ENCODE data around the gene TMA7B. TPM values are rescaled to one million over a fixed set of nuclear protein-coding genes. Genes with fewer than 3 reads are reported as not detected.
"Not testable (repeated sequence)": the region's sequence is repeated elsewhere in the genome, so short reads cannot be mapped to it uniquely, and the experiment has no call there.

TMA7B gene
- total RNA-seq, 1 experiment from 2014 or later: not detected

DNA sequence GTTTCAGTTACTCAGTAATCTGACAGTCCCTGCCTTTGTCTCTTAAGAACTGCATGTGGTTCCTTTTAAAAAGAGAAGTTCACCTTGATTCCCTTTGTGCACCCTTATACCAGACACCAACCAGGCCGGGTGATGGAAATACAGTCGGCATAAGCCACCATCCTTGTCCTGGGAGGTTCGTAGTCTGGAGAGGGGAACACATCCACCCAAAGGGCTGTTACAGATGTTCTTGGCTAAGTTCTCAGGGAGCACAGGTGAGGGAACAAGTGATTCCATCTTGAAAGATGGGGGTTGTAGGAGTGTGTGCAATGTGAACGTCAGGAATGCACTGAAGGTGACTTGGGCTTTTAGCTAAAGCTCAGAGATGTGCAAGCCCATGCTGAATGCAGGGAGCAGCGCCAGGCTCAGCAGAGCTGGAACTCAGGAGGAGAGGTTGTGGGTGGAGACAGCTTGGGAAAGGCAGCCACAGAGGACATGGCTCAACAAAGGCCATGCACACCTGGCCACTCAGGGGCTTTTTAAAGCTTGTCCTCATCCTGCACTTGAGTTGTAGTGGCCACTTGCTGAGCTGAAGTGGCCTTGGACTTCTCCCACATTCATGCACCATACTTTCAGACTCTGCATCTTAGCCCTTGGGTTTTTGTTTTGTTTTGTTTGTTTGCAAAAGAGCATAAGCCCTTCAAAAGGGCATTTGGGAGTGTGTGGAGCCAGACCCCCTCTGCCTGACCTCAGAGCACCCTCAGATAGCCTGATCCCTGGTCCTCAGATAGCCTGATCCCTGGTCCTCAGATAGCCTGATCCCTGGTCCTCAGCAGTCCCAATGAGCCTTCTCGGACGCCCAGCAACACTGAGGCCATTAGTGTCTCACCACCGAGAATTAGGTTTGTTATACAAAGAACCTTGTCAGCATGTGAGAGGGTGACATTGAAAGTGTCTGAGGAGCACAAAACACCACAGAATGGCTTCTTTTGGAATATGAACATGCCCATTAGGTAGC, 12.7 kb upstream of the TMA7B start:
- Mint-ChIP-seq H3K27me3 (ENCODE audit: insufficient read depth, unreplicated experiment) (no peaks in the 10 kb centered on the region), H3K27ac (ENCODE audit: low read depth, unreplicated experiment) (no peak overlapping the region), H3K9me3 (ENCODE audit: unreplicated experiment) (no peaks in the 10 kb centered on the region), H3K4me1 (ENCODE audit: insufficient read depth, unreplicated experiment) (no peaks in the 10 kb centered on the region), H3K36me3 (ENCODE audit: insufficient read depth, unreplicated experiment) (no peaks in the 10 kb centered on the region), H3K4me3 (ENCODE audit: unreplicated experiment) (no peak overlapping the region)
- POLR2A ChIA-PET: no interaction called here
- CTCF ChIA-PET: interaction anchor here (0.6 to 0.8 kb wide), 2 partner anchors 78 to 366 kb away, joined by 3 read pairs; no protein-coding TSS in a partner anchor
- DNase-seq (ENCODE audit: unreplicated experiment): no peak
- no TSS peak for BruUV-seq (replicated peaks)
- intact Hi-C loops (cut with micrococcal nuclease): no loop called here
- TF ChIP-seq, protein P1, sequence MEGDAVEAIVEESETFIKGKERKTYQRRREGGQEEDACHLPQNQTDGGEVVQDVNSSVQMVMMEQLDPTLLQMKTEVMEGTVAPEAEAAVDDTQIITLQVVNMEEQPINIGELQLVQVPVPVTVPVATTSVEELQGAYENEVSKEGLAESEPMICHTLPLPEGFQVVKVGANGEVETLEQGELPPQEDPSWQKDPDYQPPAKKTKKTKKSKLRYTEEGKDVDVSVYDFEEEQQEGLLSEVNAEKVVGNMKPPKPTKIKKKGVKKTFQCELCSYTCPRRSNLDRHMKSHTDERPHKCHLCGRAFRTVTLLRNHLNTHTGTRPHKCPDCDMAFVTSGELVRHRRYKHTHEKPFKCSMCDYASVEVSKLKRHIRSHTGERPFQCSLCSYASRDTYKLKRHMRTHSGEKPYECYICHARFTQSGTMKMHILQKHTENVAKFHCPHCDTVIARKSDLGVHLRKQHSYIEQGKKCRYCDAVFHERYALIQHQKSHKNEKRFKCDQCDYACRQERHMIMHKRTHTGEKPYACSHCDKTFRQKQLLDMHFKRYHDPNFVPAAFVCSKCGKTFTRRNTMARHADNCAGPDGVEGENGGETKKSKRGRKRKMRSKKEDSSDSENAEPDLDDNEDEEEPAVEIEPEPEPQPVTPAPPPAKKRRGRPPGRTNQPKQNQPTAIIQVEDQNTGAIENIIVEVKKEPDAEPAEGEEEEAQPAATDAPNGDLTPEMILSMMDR (IDR thresholded peaks at IDR 0.05; ENCODE audit: unreplicated experiment): no peak

DNA sequence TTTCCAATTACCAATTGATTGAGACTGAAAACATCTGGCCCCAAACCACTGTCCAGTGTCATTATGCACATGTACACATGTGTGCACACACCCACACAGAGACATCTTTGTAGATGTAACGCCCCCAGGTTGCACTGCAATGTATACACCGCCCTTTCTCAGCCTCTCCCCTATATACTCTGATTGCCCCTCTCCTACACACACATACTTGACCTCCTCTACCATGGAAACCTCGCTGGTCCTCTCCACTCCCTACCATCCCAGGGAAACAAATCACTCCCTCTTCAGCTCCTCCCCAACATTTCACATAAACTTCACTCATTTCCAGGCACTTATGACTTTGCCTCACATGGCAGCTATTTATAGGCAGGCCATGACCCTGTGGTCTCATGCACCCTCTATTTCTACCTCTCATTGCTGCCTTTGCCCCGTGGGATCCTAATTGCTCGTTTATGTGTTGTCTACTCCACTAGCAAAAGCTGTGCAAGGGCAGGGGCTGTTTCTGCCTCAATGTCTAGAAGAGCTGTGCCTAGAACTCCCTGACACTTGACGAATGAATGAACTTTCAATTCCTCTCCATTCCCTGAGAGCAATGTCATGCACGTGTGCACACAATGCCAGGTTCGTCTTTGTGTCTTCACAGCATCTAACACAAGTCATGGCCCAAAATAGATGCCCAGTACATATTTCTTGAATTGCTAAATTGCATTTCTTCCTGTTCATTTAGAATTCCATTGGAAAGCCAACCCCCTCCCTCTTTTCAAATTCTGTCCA, 10.0 kb upstream of the TMA7B start:
- Mint-ChIP-seq H3K36me3 (ENCODE audit: insufficient read depth, unreplicated experiment) (no peaks in the 10 kb centered on the region), H3K27ac (ENCODE audit: low read depth, unreplicated experiment) (no peak overlapping the region), H3K4me1 (ENCODE audit: insufficient read depth, unreplicated experiment) (no peaks in the 10 kb centered on the region), H3K27me3 (ENCODE audit: insufficient read depth, unreplicated experiment) (no peaks in the 10 kb centered on the region), H3K4me3 (ENCODE audit: unreplicated experiment) (no peak overlapping the region), H3K9me3 (ENCODE audit: unreplicated experiment) (no peaks in the 10 kb centered on the region)
- no TSS peak for BruUV-seq (replicated peaks)
- no peak for DNase-seq (ENCODE audit: unreplicated experiment)
- ChIA-PET POLR2A (no interaction called here), CTCF (interaction anchor here (1.2 kb wide), 1 partner anchor 17 kb away, joined by 3 read pairs; no protein-coding TSS in a partner anchor)
- intact Hi-C loops (cut with micrococcal nuclease): no loop called here
- TF ChIP-seq, protein P1 (IDR thresholded peaks at IDR 0.05; ENCODE audit: unreplicated experiment): no peak

DNA sequence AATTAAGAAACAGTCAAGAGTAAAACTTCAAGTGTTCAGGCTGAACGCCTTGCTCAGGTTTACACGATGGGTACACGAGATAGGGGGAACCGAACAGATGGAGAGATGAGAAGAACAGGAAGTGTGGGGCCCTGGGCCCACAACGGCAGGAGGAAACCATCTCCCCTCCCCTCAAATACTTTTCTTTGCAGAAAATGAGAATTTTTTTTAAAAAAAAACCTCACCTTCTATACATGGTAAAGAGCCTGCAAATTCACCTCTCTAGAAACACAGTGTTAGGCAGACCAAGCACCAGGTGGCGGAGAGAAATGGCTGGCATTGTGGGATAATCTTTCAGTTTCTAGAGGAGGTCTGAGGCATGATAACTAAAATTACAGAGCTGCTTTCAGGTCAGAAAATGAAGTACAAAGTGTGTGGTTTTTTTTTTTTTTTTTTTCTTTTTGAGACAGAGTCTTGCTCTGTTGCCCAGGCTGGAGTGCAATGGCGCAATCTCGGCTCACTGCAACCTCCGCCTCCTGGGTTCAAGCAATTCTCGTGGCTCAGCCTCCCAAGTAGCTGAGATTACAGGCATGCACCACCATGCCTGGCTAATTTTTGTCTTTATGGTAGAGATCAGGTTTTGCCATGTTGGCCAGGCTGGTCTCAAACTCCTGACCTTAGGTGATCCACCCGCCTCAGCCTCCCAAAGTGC, 8.4 kb upstream of the TMA7B start:
- H3K4me1 Mint-ChIP-seq (ENCODE audit: insufficient read depth, unreplicated experiment); DNase-seq (ENCODE audit: unreplicated experiment); H3K36me3 Mint-ChIP-seq (ENCODE audit: insufficient read depth, unreplicated experiment); POLR2A ChIA-PET; H3K27me3 Mint-ChIP-seq (ENCODE audit: insufficient read depth, unreplicated experiment); intact Hi-C loops (cut with micrococcal nuclease); H3K27ac Mint-ChIP-seq (ENCODE audit: low read depth, unreplicated experiment); H3K4me3 Mint-ChIP-seq (ENCODE audit: unreplicated experiment); H3K9me3 Mint-ChIP-seq (ENCODE audit: unreplicated experiment); BruUV-seq (replicated peaks): not testable (repeated sequence)
- CTCF ChIA-PET: interaction anchor here (1.1 kb wide), 1 partner anchor 73 kb away, joined by 3 read pairs; no protein-coding TSS in a partner anchor

DNA sequence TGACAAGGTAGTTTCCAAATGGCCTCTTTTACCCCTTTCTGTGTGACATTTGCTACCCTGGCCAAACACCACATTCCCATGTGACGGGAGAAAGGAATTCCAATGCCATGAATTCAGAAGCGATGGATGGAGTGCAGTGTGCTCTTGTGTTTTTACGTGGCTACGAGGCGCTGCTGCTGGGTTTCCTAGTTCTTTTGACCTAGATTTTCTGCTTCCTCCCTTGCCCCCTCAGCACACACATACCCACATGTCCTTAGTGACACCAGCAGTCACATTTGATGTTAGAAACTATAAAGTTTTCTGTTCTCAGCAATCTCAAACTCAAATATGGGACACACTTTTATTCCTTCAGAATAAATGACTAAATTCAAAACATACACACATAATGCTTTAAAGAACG, 7.8 kb upstream of the TMA7B start:
- Mint-ChIP-seq H3K36me3 (ENCODE audit: insufficient read depth, unreplicated experiment) (no peaks in the 10 kb centered on the region), H3K27me3 (ENCODE audit: insufficient read depth, unreplicated experiment) (no peaks in the 10 kb centered on the region), H3K4me1 (ENCODE audit: insufficient read depth, unreplicated experiment) (no peaks in the 10 kb centered on the region), H3K27ac (ENCODE audit: low read depth, unreplicated experiment) (no peak overlapping the region), H3K9me3 (ENCODE audit: unreplicated experiment) (no peaks in the 10 kb centered on the region), H3K4me3 (ENCODE audit: unreplicated experiment) (no peak overlapping the region)
- TF ChIP-seq, protein P1 (IDR thresholded peaks at IDR 0.05; ENCODE audit: unreplicated experiment): no peak
- BruUV-seq (replicated peaks): no TSS peak
- no peak for DNase-seq (ENCODE audit: unreplicated experiment)
- intact Hi-C loops (cut with micrococcal nuclease): no loop called here
- POLR2A ChIA-PET: no interaction called here
- CTCF ChIA-PET: interaction anchor here (0.6 to 1.3 kb wide), 2 partner anchors 72 to 84 kb away, joined by 3 to 4 read pairs; no protein-coding TSS in a partner anchor

Data from MCF 10A (cell line).